Measurements from ENCODE around the gene GAL3ST2. TPM values are rescaled to one million over a fixed set of nuclear protein-coding genes. Genes with fewer than 3 reads are reported as not detected.

The GAL3ST2 gene
- total RNA-seq, 4 donors from 2014 or later, result 0.40 TPM; not detected in 3

GRCh38 chr2:241734467-241735208, 42.0 kb upstream of the GAL3ST2 start, which contains the start of gene D2HGDH:
TSS of gene D2HGDH (plus strand) at chr2:241734630. CDS start at chr2:241735225, 595 bp downstream.
- peaks cover 0 to 28% (median 3%) of the 10 kb centered on the region in 3 donors for H3K4me1 ChIP-seq
- peak; percentile 95 for ATAC-seq
- no peaks in the 10 kb centered on the region for H3K9me3 ChIP-seq
- no CpG with 5 or more reads among the region's 98 CpGs for WGBS, 2 donors (ENCODE audit: low coverage in 1 of 2)
- no peaks in the 10 kb centered on the region for H3K27me3 ChIP-seq
- H3K4me3 ChIP-seq, result peak within 1 kb of the TSS; percentile 87 to 97
- peaks cover 0 to 16% of the 10 kb centered on the region in 2 donors for H3K36me3 ChIP-seq
- peak within 1 kb of the TSS; percentile 39 to 92 (median 88) for H3K27ac ChIP-seq
- no peak for TF ChIP-seq EP300 (IDR thresholded peaks at IDR 0.05)
- TF ChIP-seq, protein P1, sequence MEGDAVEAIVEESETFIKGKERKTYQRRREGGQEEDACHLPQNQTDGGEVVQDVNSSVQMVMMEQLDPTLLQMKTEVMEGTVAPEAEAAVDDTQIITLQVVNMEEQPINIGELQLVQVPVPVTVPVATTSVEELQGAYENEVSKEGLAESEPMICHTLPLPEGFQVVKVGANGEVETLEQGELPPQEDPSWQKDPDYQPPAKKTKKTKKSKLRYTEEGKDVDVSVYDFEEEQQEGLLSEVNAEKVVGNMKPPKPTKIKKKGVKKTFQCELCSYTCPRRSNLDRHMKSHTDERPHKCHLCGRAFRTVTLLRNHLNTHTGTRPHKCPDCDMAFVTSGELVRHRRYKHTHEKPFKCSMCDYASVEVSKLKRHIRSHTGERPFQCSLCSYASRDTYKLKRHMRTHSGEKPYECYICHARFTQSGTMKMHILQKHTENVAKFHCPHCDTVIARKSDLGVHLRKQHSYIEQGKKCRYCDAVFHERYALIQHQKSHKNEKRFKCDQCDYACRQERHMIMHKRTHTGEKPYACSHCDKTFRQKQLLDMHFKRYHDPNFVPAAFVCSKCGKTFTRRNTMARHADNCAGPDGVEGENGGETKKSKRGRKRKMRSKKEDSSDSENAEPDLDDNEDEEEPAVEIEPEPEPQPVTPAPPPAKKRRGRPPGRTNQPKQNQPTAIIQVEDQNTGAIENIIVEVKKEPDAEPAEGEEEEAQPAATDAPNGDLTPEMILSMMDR (IDR thresholded peaks at IDR 0.05), result no peak
- peak; percentile 75 to 84 for TF ChIP-seq POLR2A (IDR thresholded peaks at IDR 0.05)
- peak; percentile 38 for TF ChIP-seq POLR2AphosphoS5 (IDR thresholded peaks at IDR 0.05)

DNA sequence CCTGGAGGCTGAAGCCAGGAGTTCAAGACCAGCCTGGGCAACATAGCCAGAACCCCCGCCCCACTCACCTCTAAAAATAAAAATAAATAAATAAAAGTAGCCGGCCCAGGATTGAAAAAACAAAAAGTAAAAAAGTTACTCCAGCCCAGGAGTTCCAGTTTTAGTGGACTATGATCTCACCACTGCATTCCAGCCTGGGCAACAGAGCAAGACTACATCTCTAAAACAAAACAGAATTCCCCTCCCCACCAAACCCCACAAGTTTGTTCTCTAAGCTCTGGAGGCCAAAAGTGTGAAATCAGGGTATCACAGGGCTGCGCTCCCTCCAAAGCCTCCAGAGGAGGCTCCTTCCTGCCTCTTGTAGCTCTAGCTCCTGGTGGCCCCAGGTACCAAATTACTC, 40.5 kb upstream of the GAL3ST2 start:
- H3K27me3 ChIP-seq, result no peaks in the 10 kb centered on the region
- no peak for ATAC-seq
- 33 to 83% methylated on average over 1 to 2 of the region's 3 CpGs for WGBS, 2 donors (ENCODE audit: low coverage in 1 of 2)
- no peak overlapping the region for H3K4me3 ChIP-seq
- H3K36me3 ChIP-seq, result peaks cover 0 to 22% of the 10 kb centered on the region in 2 donors
- H3K27ac ChIP-seq, result no peak overlapping the region
- peaks cover 0 to 35% (median 3%) of the 10 kb centered on the region in 3 donors for H3K4me1 ChIP-seq
- TF ChIP-seq POLR2AphosphoS5 (IDR thresholded peaks at IDR 0.05), result no peak
- H3K9me3 ChIP-seq, result no peaks in the 10 kb centered on the region

DNA sequence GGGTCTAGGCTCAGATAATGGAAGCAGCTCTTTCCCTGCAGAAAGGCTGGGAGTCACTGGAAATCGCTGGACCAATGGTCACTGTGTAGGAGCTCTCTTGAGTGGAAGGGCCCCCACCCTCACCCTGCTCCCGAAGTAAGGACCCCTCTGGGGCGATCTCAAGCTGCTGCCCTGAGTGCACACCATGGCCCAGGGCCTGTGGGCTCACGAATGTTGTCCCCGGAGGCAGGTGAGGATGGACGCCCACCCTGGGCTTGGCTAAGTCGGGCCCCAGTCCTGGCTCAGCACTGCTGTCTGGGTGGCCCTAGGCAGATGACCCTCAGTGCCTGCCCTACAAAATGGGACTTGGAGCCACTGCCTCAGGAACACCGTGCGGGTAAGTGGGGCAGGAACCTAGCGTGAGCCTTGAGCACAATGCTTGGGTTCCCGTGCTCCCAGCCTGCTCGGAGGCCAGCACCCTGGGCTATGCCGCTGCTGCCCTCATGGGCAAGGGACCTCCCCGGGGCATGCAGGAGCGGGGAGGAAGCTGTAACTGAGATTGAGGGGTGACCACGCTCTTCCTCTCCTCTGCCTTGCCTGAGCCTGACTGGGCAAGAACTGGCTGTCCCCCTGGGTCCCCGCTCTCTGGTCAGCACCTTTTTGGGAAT, 38.5 kb upstream of the GAL3ST2 start:
- no peaks in the 10 kb centered on the region for H3K9me3 ChIP-seq
- whole genome bisulfite sequencing, 2 donors (ENCODE audit: low coverage in 1 of 2), result 83 to 84% methylated on average over 1 to 3 of the region's 17 CpGs
- peaks cover 0 to 31% (median 3%) of the 10 kb centered on the region in 3 donors for H3K4me1 ChIP-seq
- TF ChIP-seq, protein P1 (IDR thresholded peaks at IDR 0.05), result no peak
- TF ChIP-seq POLR2AphosphoS5 (IDR thresholded peaks at IDR 0.05), result no peak
- no peak for TF ChIP-seq EP300 (IDR thresholded peaks at IDR 0.05)
- no peak for TF ChIP-seq POLR2A (IDR thresholded peaks at IDR 0.05)
- no peak for ATAC-seq
- H3K4me3 ChIP-seq, result no peak overlapping the region
- H3K36me3 ChIP-seq, result peaks cover 0 to 38% of the 10 kb centered on the region in 2 donors
- H3K27ac ChIP-seq, result no peak overlapping the region
- H3K27me3 ChIP-seq, result no peaks in the 10 kb centered on the region

GRCh38 chr2:241739177-241739576, 37.4 kb upstream of the GAL3ST2 start:
- no peaks in the 10 kb centered on the region for H3K27me3 ChIP-seq
- 83% methylated on average over 3 of the region's 15 CpGs; no CpG with 5 or more reads in 1 of the 2 donors for WGBS, 2 donors (ENCODE audit: low coverage in 1 of 2)
- H3K36me3 ChIP-seq, result peaks cover 0 to 48% of the 10 kb centered on the region in 2 donors
- no peaks in the 10 kb centered on the region for H3K9me3 ChIP-seq
- H3K27ac ChIP-seq, result no peak overlapping the region
- ATAC-seq, result no peak
- TF ChIP-seq EP300 (IDR thresholded peaks at IDR 0.05), result no peak
- no peak for TF ChIP-seq POLR2A (IDR thresholded peaks at IDR 0.05)
- TF ChIP-seq, protein P1 (IDR thresholded peaks at IDR 0.05), result no peak
- no peak for TF ChIP-seq POLR2AphosphoS5 (IDR thresholded peaks at IDR 0.05)
- no peak overlapping the region for H3K4me3 ChIP-seq
- peaks cover 0 to 21% (median 0%) of the 10 kb centered on the region in 3 donors for H3K4me1 ChIP-seq

DNA sequence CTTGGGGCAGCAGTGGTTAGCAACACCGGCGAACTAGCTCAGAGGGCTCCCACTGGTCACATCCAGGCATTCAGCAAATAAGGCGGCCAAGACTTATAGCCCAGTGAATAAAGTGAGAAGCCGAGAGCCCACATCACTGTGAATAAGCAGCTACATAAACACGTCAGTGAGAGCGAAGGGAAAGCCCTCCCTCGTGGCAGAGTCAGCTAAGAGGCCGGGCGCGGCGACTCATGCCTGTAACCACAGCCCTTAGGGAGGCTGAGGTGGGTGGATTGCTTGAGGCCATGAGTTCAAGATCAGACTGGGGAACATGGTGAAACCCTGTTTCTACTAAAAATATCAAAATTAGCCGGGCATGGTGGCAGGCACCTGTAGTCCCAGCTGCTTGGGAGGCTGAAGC, 37.0 kb upstream of the GAL3ST2 start:
- Histone ChIP-seq H3K36me3 (peaks cover 0 to 53% of the 10 kb centered on the region in 2 donors), H3K27me3 (no peaks in the 10 kb centered on the region), H3K9me3 (no peaks in the 10 kb centered on the region), H3K4me3 (no peak overlapping the region), H3K27ac (no peak overlapping the region), H3K4me1 (peaks cover 0 to 19% (median 0%) of the 10 kb centered on the region in 3 donors)
- TF ChIP-seq POLR2AphosphoS5 (IDR thresholded peaks at IDR 0.05) (no peak), EP300 (IDR thresholded peaks at IDR 0.05) (no peak), POLR2A (IDR thresholded peaks at IDR 0.05) (no peak)
- TF ChIP-seq, protein P1 (IDR thresholded peaks at IDR 0.05), result no peak
- no peak for ATAC-seq
- 94% methylated on average over 10 of the region's 12 CpGs; no CpG with 5 or more reads in 1 of the 2 donors for WGBS, 2 donors (ENCODE audit: low coverage in 1 of 2)

Measured in gastroesophageal sphincter (tissue), 4 donors.